COR-L47 (cell line): Measurements from ENCODE around the gene NFIA.
"Not testable (repeated sequence)": the region's sequence is repeated elsewhere in the genome, so short reads cannot be mapped to it uniquely, and the experiment has no call there.

Experiments used
- DNase-seq: peaks from one replicate; lab custom pipeline; 2025; lab: John Stamatoyannopoulos, UW

NFIA gene

GRCh38 chr1:61058483-61059245 lies 23.7 kb upstream of the NFIA start:
- DNase-seq: no peak

- DNase-seq: not testable (repeated sequence)
These were observed 20.8 kb upstream of the NFIA start for GRCh38 chr1:61061601-61062000.

GRCh38 chr1:61064673-61065072 lies 17.7 kb upstream of the NFIA start:
- DNase-seq: no peak

DNA sequence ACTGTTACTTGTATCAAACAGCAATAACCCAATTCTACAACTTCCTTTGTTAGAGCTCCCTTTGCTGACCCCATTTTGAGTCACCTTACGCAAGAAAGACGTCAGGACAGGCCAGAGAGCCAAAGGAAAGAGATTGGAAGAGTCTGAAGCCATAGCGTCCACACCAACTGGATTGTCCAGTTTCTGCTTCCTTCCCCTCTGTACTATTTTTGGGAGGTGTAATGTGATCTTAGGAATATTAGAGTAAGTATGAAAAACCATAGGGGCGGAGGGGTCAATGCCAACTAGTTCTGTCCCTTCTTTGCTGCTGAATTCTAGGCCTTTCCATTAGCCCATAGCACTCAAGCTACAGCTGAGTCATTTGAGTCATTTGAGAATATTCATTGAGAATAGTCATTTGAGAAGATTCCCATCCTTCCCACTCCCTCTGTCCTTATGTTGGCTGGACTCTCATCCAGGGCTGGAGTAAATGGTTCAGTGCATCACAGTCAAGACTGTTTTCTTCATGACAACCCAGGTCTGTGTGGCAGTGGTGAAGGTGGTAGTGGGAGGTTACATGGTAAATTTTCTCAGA lies 14.8 kb upstream of the NFIA start:
- DNase-seq: no peak

GRCh38 chr1:61070054-61070453 lies 12.3 kb upstream of the NFIA start:
- no peak for DNase-seq

DNA sequence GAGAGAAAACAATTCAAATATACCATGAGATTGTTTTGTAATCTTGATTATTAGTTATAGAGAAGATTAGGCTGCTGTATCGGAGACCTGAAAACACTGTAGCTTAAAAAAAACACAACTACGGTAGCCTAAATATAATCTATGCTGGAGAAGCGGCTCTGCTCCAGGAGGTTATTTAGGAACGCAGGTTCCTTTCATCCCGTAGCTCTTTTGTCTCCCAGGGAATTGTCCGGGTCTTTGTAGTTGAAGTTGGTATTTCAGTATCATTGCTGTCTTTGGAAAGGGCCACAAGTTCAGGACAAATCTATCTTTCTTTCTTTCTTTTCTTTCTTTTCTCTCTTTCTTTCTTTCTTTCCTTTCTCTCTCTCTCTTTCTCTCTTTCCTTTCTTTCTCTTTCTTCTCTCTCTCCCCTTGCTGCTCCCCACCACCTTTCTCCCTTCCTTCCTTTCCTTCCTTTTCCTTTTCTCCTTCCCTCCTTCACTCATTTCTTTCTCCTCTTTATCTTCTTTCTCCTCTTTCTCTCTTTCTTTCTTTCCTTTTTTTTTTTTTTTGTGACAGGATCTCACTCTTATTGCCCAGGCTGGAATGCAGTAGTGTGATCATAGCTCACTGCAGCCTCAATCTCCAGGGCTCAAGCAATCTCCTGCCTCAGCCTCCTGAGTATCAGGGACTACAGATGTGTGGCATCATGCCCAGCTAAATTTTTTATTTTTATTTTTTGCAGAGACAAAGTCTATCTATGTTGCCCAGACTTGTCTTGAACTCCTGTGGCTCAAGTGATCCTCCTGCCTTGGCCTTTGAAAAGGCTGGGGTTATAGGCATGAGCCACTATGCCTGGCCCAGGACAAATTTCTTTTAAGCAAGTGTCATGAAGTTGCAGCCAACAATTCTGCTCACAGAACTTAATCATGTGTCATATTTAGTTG lies 10.9 kb upstream of the NFIA start:
- no peak for DNase-seq

DNA sequence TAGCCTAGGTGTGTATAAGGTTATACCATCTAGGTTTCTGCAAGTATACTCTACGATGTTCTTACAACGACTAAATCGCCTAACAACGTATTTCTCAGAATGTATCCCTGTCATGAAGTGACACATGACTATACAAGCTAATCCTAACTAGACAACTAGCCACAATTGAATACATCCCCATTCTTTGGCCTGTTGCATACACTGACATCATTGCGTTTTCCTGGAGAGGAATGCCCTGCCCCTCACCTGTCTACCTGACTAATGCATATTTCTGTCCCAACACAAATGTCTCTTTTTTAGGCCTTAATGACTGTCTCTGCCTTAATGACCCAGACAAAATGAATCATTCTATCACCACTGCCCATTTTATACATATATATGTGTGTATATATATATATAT lies 8.5 kb upstream of the NFIA start:
- no peak for DNase-seq

DNA sequence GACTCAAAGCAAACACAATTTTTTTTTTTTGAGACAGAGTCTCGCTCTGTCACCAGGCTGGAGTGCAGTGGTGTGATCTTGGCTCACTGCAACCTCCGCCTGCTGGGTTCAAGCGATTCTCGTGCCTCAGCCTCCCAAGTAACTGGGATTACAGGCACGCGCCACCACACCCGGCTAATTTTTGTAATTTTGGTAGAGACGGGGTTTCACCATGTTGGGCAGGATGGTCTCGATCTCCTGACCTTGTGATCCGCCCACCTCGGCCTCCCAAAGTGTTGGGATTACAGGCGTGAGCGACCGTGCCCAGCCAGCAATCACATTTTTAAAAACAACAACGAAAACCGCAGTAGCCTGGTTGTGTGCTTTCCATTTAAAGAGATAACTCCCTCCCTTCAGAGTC lies 6.5 kb upstream of the NFIA start:
- not testable (repeated sequence) for DNase-seq

DNA sequence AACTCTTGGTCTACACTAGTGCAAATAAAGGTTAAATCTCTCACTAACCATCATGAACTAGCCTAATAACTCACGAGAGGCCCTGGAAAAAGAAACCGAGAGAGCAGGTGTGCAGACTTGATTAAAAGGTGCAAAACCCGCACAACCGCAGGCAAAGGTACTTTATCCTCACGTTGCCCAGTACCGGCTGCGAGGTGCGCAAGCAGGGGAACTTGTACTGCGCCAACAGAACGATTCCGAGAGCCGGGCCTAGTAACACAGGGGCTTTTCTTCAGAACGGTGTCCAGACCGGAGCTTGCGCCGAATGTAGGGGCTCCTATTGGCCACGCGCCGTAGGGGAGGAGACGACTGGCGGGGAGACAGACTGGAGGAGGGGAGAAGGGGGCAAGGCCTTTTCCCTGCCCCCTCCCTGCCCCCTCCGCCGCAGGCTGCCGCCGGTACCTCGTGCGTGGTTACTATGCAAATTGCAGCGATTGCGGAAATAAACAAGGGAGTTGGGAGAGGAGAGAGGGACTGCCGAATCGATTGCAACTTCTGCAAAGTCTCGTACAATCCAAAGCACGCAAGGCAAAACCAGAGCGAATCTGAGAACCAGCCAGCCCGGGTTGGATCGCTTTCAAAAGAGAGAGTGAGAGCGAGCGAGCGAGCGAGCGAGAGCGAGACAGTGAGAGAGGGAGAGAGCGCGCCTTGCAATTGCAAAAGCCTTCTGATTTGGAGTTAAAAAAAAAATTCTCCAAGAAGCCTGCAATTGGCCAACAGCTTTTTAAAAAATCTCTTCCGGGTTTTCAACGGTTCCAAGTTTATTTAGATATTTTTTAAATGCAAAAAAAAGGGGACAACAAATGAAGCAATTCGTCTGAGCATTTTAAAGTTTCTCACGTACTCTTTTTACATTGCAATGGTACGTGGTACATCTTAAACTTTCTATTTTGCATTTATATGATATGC lies 5.4 kb upstream of the NFIA start:
- DNase-seq: peak; percentile 92

DNA sequence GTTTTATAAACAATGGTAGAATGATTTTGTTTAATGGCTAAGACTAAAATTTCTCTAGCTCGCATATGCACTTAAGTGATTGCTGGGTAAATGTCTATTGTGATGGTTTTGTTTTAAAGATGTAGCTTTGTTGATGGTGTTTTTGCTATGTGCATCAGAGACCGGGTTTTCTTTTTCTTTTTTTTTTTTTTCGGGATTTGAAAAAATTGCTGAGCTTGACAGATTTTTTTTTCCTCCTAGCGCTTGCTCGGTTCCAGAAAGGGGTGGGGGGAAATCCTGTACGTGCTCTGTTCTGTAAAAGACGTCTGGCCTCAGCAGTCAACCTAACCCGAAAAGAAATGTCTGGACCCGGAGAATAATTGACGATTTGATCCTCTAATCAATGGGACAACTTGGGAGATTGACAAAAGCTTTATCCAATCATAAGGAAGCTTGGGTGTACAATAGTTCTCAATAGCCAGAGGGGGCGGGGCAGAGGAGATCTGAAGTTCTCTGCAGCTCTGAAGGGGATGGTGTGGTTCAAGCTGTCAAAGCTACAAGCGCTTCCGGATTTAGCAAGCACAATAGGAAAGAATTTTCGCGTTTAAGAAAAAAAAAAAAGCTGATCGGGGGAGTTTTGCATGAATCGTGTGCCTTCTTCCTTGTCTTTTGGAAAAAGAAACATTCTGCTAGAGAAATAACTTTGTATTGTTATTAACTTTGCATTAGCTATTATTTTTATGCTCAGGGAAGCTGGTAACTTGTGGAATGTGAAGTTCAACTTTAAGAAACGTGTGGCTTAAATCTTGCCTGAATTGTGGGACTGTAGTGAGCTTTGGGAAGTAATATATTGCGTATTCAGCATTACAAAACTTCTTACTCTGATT lies 4.5 kb upstream of the NFIA start:
- peak; percentile 99 for DNase-seq

DNA sequence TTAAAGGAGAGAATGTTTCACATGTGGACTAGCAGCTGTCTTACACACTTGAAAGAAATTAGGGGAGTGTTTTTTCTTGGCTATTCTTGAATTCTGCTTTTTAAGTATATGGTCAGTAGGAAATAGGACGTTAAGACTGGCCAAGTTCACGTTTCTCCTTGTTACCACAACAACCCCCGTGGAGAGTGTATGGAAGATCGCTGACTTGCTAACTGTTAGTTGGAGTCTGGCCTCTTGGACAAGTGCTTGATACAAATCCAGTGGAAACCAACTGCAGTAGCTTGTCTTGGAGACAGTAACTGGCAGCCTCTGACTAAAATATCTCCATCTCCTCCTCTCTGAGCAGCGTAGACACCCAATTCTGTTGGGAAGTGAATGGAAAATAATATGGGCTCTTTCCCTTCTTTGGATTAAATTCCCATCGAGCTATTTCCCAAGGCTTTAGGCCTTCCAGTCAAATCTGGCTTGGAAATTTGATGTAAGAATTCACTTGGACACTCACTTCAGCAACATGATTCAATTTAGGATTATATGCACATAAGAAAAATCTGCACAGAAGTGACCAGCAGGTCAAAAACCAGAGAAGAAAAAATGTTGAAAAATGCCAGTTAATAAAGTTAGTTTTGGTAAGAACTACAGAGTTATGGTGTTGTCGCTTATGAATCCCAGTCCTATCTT lies 3.6 kb upstream of the NFIA start:
- no peak for DNase-seq

DNA sequence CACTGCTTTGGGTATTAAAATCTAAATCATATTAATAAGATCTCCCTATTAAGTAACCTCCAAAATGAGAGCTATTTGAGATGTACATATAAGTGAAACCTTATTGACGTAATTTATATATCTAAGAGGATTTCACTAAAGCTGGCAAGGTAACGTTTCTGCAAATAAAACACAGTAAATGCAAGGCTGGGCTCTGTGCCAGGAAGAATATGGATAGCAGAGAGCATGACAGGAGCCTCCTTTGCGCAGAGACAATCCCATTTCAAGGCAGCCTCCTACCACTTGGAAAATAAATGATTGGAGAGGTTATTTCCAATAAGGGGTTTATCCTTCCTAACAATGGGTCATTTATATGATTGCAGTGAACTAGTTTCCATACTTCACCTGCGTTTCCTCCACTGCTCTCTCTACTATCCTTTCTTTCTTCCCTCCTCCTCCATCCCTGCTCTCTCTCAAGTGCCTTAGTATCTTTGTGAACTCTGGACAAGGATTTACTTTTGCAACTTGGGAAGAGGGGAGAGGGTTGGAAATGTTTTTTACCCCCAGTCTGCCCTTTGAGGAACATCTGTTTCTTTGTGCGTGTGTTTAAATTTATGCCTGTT lies 3.0 kb upstream of the NFIA start:
- DNase-seq: no peak

DNA sequence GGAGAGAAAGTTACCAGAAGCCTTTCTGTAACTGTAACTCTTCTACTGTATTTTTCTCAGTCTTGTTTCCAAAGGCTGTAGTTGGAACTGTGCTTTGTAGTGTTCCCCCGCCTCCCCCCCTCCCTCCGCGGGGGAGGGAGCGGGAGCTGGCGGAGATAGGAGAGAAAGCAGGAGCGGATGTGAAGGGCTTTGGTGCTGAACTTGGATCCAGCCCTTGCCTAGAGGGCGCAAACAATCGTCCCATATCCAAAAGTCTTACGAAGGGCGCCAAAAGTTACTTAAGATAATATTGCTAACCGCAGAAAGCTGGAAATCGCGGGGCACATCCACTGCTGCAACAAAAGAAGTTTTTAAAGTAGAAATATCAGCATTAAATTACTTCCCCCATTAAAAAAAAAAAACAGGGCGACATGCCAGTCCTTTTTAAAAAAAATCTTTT lies 2.4 kb upstream of the NFIA start:
- peak; percentile 26 for DNase-seq

DNA sequence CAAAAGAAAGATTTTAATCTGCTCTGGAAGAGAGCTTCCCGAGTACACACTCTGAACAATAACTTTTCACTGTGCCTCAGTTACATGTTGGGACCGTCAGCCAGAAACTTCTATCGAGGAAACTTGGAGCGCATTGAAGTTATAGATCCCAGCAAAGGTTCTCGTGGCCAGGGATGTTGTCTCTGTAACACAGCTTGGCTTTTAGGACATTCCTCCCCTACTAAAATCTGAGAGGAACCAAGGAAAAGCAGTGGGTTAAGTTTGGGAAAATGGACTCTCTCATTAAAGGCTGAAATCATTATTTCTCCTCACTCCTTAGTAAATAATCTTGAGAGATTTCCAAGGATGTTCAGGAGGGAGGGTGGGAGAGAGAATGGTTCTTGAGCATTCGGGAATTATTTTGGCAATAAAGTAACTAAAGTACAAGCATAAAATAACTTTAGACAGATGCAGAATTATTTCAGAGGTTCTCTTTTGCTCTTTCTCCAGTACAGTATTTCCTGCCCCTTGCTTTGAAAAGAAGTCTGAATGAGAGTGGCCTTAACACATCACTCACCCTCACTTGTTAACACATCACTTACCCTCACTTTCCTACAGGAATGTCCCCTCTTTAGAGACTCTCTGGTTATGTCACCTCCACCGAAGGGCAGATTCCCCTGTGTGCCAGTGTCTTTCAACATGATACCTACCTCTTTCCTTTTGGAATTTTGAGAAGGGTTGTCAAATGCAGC lies 1.8 kb upstream of the NFIA start:
- no peak for DNase-seq

- DNase-seq: no peak
These were observed 1.1 kb upstream of the NFIA start for GRCh38 chr1:61081144-61081685.

- DNase-seq: no peak
These were observed 563 bp upstream of the NFIA start for GRCh38 chr1:61081686-61082310.

GRCh38 chr1:61083013-61083806 lies 849 bp downstream of the NFIA start:
- no peak for DNase-seq
